Measurements from ENCODE around the gene FADS2.

The FADS2 gene

DNA sequence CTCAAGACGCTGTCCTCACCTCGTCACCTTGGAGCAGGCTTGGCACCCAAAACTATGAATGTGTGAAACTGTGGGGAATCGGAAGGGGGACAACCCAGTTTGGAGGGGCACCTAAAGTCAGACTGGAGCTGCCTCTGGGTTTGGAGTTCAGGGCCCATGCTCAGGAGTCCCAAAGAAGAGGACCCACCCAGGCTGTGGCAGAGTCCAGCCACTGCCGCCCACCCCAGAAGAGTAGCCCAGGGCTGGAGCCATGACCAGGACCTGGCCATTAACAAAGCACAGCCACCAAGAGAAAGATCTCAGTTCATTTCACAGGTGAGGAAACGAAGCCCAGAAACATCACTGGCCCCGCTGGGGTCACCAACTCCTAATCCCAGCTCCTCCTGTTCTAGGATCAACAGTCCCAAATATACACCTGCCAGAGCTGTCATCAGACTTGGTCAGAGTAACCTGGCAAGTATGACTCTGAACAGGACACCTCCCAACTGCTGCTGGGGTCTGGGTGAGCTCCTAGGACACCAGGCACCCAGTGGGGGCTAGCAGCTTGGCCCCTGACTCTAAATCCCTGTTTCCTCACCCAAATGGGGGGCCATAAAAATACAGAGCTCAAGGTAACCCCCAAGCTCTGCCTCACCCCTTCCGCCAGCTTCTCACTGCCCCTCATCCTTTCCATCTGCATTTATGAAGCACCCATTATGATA lies 86.5 kb downstream of the FADS2 start:
- H3K27me3 ChIP-seq (replicated peaks; ENCODE audit: insufficient read depth, low read length) = peaks cover 44% of the 10 kb centered on the region
- DNase-seq = no peak
- no peak overlapping the region for H3K4me3 ChIP-seq (ENCODE audit: low read length)
- H3F3A ChIP-seq (ENCODE audit: insufficient read depth, low read length) = no peaks in the 10 kb centered on the region
- no peak overlapping the region for H3K27ac ChIP-seq (ENCODE audit: low read length)
- H3K9ac ChIP-seq (ENCODE audit: low read length) = no peak overlapping the region
- no peaks in the 10 kb centered on the region for H3K4me1 ChIP-seq (ENCODE audit: low read length)
- H3K9me3 ChIP-seq (replicated peaks; ENCODE audit: insufficient read depth, low read length) = no peaks in the 10 kb centered on the region
- no peak overlapping the region for H2AFZ ChIP-seq (ENCODE audit: low read length)
- no peak overlapping the region for H3K4me2 ChIP-seq (ENCODE audit: low read depth, low read length)
- no peaks in the 10 kb centered on the region for H3K9me2 ChIP-seq (replicated peaks; ENCODE audit: insufficient read depth, low read length)
- TF ChIP-seq, protein P1, sequence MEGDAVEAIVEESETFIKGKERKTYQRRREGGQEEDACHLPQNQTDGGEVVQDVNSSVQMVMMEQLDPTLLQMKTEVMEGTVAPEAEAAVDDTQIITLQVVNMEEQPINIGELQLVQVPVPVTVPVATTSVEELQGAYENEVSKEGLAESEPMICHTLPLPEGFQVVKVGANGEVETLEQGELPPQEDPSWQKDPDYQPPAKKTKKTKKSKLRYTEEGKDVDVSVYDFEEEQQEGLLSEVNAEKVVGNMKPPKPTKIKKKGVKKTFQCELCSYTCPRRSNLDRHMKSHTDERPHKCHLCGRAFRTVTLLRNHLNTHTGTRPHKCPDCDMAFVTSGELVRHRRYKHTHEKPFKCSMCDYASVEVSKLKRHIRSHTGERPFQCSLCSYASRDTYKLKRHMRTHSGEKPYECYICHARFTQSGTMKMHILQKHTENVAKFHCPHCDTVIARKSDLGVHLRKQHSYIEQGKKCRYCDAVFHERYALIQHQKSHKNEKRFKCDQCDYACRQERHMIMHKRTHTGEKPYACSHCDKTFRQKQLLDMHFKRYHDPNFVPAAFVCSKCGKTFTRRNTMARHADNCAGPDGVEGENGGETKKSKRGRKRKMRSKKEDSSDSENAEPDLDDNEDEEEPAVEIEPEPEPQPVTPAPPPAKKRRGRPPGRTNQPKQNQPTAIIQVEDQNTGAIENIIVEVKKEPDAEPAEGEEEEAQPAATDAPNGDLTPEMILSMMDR (IDR thresholded peaks at IDR 0.05; ENCODE audit: low read length) = no peak
- TF ChIP-seq EZH2phosphoT487 (IDR thresholded peaks at IDR 0.05; ENCODE audit: low read length) (no peak), EZH2 (optimal IDR thresholded peaks at IDR 0.05; ENCODE audit: low read depth, low read length) (no peak)
- H4K20me1 ChIP-seq (ENCODE audit: insufficient read depth, low read length) = no peaks in the 10 kb centered on the region
- H3K36me3 ChIP-seq (replicated peaks; ENCODE audit: insufficient read depth, low read length) = no peaks in the 10 kb centered on the region
- no peaks in the 10 kb centered on the region for H3K79me2 ChIP-seq (ENCODE audit: low read length)

DNA sequence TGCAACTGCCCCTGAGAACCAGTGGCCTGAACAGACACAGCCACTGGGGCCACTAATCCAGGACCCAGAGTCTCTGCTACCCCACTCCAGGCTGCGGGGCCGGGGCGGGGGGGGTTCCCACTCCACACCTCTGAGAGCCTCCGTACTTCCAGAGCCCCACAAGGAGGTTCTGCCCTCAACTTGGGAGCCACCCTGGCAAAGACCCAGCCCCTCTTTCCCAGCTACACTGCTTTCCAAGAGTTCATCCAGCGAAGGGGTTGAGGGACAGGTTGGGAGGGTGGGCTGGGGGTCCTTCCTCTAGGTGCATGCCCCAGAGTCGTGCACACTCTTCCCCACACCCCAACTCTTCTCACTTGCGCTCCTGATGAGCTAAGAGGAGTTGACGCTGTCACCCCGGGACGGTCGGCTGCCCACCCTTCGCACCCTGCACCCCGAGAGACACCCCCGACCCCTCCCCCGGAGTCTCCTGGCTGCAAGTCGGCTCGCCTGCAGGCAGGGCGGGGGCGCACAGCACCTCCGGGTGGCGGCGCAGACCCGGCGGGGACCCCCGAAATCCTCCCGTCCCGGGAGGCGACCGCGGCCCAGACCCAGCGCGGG lies 88.7 kb downstream of the FADS2 start:
- peak overlapping the region; percentile 52; the same call in 1 of the 2 replicates for H3K4me2 ChIP-seq (ENCODE audit: low read depth, low read length)
- H3K27ac ChIP-seq (ENCODE audit: low read length) = no peak overlapping the region
- no peaks in the 10 kb centered on the region for H3K36me3 ChIP-seq (replicated peaks; ENCODE audit: insufficient read depth, low read length)
- TF ChIP-seq, protein P1 (IDR thresholded peaks at IDR 0.05; ENCODE audit: low read length) = no peak
- TF ChIP-seq EZH2phosphoT487 (IDR thresholded peaks at IDR 0.05; ENCODE audit: low read length) (no peak), EZH2 (optimal IDR thresholded peaks at IDR 0.05; ENCODE audit: low read depth, low read length) (no peak)
- H3F3A ChIP-seq (ENCODE audit: insufficient read depth, low read length) = no peaks in the 10 kb centered on the region
- peaks cover 53% of the 10 kb centered on the region for H3K27me3 ChIP-seq (replicated peaks; ENCODE audit: insufficient read depth, low read length)
- no peaks in the 10 kb centered on the region for H4K20me1 ChIP-seq (ENCODE audit: insufficient read depth, low read length)
- H3K79me2 ChIP-seq (ENCODE audit: low read length) = no peaks in the 10 kb centered on the region
- DNase-seq = no peak
- no peaks in the 10 kb centered on the region for H3K9me2 ChIP-seq (replicated peaks; ENCODE audit: insufficient read depth, low read length)
- no peak overlapping the region for H2AFZ ChIP-seq (ENCODE audit: low read length)
- no peaks in the 10 kb centered on the region for H3K4me1 ChIP-seq (ENCODE audit: low read length)
- H3K9ac ChIP-seq (ENCODE audit: low read length) = no peak overlapping the region
- H3K9me3 ChIP-seq (replicated peaks; ENCODE audit: insufficient read depth, low read length) = no peaks in the 10 kb centered on the region
- H3K4me3 ChIP-seq (ENCODE audit: low read length) = peak overlapping the region; percentile 36; the same call in 1 of the 2 replicates
